HG03196 (cell line): Measurements from ENCODE around the gene MYOD1.
A peak's percentile ranks its signal among the peaks of the same experiment; 100 is the strongest.

Experiments
- ATAC-seq: cut with Tn5 transposase; IDR thresholded peaks from one replicate; pipeline ENCODE4 v1.9.1; 2021; ENCODE audit not compliant: unreplicated experiment

The MYOD1 gene

DNA sequence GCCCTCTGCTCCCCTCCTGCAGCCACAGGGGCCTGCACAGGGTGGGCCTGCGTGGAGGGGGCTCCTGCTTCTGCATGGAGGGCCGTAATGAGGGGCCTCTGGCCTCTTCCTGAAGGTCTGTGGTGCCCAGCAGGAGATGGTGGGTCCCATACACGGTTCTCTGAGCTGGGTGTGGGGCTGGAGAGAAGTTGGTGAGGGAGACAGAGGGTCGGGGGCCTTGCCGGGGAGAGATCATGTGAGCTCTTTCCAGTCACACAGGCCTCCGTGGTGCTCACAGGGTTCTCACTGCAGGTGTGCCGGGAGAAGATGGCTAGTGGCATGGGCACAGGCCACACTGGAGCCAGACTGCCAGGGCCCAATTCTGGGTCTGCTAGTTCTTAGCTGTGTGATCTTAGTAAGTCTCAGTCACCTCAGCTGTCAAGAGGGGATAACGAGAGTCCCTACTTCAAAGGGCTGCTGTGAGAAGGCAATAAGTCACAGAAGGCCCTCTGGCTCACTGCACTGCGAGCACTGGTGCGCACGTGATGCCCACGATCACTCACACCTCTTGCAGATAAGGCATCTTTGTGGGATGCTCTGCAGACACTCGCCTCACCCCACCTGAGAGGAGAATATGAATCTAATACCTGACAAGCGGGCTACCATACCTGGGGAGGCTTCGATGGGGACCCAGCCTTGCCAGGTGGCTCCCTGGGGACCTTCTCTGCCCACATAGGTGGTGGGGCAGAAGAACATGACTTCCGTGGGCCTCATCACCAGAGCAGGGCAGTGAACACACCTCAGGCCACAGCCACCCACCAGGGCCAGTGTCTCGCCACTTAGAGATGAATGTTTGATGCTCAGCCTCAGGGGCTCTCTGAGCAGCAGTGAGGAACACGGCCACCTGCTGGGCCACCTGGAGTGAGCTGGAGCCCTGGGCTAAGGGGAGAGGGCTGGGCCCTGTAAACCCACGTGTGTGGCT lies 29.7 kb downstream of the MYOD1 start:
- no peak for ATAC-seq

DNA sequence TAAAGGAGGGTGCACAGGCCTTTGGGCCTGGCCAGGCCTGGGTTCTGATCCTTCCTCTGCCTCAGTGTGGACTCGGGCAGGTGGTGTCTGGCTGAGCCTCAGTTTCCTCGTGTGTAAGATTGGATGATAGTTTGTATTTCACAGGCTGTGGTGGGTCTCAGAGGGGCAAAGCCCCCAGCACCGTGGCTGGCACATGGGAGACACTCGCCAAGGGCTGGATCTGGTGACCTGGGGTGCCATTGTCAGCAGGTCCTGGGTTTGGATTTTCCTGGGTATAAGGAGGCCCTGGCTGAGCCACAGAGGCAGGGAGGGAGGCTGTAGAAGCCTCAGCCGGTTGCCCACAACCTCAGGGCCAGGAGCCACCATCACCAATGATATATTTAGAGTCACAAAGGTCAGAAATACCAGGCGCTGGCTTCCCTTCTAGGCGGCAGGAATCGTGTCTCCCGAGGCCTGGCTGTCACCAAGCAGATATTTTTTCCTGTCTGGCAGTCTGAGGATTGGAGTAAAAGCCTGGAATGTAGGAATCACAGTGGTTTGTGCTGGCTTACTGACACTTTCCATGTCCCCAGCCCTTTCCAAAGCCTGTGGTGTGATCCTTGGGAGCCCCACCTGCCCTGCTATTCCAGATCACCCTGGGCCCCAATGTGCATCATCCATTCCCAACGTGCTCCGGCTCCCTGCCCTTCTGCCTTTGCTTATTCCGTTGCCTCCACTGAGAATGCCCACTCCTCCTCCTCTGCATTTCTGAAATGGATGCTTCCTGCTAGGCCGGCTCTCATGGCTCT lies 30.8 kb downstream of the MYOD1 start:
- ATAC-seq = no peak

DNA sequence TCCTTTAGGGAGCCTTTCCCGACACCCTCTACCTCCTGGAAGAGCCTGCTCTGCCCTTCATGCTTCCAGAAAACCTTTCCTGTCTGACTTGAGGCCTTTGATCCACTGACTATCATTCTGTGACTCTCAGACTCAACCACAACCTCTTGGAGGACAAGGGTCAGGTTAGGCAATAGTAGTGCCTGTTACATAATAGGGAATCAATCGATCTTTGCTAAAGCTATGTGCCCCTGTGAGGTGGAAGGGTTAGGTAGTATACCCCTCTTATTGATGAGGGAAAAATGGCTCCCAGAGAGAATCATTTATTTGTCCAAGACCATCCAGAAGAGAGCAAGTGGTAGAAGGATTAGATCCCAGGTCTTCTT lies 31.4 kb downstream of the MYOD1 start:
- ATAC-seq = no peak

DNA sequence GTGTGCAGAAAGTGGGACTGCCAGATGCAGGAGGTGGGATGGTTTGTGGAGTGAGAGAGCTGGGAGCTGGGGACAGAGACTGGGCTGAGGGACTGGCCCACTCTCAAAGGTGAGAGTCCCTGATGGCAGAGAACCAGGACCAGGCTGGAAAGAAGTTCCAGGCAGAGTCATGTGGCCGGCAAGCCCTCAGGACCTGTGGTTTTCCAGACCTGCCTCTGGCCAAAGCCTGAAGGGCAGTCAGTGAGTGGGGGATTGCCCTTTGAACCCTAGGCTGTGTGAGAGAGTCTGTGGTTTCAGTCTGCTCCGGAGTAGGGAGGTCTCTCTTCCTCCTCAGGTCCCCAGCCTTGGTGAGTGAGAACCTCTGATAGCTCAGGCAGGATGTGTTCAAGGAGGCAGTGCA lies 32.2 kb downstream of the MYOD1 start:
- no peak for ATAC-seq

DNA sequence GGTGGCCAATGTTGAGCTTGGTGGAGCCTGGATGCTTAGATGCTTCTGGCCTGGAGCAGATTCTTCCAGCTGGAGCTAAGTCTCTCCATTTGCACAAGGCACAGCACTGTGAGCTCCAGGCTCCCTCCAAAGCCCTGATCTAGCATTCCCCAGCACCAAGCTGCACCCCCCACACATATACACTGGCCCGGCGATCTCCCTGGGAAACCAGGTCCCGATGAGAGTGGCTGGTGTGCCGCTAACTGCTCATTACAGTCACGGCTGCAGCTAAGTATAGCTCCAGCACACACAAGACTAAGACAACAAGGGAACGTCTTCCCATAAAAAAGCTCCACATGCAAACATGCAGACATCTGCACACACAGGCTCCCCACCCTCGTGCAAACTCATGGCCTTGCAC lies 32.8 kb downstream of the MYOD1 start:
- no peak for ATAC-seq

DNA sequence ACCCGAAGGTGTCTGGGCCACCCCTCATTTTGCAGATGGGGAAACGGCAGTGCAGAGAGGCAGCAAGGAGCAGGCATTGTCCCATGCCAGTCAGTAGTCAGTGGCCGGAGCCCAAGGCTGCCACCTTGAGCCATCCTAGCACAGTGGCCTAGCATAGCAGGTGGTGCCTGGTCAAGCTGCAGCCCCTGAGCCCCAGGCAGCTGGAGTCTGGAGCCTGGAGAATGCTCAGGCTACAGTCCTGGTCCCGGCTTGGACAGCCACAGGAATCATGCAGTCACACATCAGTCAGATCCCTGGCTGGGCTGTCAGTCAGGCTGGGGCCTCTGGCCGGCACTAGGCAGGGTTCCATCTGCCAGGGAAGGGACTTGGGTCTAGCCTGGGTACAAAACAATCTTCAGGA lies 33.8 kb downstream of the MYOD1 start:
- ATAC-seq = no peak

DNA sequence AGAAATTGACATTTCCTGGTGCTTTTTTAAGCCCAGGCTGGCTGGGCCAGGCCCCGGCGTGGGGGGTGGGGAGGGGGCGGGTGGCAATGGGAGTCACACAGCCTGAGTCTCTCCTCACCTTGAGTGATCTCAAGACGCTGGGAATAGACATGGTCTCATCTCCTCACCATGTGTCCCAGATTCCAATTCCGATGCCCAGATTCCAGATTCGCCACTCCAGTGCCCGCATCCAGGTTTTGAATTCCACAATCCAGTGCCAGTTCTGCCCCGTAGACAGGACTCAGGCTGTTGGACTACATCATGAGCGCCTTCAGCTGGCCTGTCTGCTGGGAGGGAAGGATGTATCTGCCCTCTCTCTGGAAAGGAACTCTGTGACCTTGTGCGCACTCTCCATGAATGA lies 34.3 kb downstream of the MYOD1 start:
- ATAC-seq = no peak

DNA sequence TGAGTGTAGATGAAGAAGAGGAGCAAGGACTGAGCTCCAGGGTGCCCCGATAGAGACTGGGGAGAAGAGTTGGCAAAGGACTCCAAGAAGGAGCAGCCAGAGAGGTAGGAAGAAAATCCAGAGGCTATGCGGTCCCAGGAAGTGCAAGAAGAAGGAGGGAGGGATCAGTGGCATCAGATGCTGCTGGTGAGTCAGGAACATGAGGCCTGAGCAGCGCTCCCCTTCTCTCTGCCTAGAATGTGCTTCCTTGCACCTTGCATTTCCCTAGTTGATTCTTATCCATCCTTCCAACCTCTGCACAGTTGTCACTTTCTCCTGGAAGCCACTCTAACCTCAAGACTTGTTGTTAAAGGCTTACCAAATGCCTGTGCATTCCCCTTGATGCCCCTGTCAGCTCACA lies 36.5 kb downstream of the MYOD1 start:
- no peak for ATAC-seq

DNA sequence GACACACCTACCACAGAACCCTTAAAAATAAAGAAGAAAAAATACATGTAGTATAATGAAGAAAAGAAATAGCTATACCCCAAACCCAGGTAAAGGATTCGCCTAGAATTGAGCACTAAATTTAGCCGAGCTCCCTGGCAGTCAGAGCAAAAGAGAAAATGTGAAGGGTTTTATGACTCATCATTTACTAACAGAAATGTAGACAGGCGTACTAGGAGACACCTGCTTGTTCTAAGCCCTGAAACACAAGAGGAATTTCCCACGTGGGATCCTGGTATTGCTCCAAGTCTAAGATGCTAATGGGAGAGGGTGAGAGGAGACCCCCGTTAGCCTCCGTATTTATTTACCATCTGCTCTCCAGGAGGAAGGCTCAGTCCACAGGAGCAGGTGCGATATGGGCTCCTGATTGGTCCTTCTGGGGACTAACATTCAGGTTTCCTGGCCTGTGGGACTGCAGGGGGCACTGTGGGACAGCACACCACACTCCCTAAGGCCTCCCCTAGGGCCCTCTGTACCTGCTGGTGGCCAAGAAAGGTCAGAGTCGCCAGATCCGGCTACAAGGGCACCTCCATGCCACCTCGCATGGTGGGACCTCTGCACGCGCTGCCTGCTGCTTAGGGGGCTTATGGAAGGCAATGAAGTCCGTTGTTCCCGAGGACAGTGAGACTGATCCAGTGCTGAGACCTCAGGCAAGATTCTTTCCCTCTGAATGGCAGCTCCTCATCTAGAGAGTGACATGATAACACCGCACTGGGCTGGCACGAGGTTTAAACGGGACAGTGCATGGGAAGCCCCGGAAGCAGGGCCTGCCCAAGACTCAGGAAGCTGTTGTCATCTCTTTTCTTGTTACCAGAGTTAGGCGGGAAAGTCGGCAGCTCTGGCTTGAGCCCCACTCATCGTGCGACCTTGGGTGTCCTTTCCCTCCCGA lies 41.0 kb downstream of the MYOD1 start:
- peak; percentile 55 for ATAC-seq

DNA sequence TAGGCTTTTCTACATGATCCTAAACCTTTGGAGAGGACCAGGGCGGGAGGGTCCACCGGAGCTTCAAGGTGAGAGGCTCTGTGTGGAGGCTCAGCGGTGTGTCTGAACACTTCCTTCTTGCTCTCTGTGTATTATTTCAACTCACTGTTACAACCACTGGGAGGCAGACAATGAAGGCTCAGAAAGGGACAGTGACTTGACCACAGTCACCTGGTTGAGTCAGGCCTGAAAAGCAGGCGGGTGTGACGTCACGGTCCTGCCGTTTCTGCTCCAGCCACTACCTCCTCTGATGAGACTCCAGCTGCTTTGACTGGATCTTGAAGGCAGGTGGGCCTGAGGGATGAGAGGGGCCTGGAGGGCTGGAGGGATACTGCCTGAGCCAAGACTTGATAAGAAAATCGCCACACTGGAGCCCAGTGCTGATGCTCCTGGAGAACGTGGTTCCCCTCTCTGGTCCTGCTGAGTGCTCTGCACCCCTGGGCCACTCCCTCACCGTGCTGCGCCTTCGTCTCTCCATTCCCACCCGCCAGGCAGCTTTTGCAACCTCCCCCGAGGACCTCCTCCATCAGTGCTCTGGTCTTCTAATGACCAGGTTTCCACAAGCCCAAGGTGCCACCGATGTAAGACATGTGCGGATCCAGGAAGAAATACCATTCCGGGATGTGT lies 43.1 kb downstream of the MYOD1 start:
- ATAC-seq = no peak

DNA sequence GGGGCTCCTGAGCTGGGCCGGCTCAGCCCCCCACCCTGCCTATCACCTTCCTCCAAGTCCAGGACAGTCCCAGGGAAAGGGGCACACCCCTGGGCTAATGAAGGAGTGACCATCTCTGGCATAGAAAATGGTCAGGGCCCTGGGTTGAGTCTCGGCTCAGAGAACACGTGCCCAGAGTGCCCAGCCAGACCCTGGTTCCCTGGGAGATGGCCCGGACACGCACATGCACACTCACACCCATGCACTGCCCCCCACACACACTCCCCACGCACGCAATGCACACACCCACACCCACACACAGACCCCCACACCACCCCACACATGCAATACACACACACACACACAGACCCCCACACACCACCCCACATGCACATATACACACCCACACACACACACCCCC lies 43.9 kb downstream of the MYOD1 start:
- no peak for ATAC-seq

DNA sequence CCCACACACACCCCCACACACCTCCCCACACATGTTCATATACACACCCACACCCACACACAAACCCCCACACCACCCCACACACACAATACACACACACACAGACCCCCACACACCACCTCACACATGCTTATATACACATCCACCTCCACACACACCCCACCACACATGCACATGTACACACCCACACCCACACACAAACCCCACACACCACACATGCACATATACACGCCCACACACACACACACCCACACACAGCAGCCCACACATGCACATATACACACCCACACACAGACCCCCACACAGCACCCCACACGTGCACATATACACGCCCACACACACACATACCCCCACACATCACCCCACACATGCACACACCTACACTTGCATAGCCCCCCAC lies 44.3 kb downstream of the MYOD1 start:
- ATAC-seq = no peak

DNA sequence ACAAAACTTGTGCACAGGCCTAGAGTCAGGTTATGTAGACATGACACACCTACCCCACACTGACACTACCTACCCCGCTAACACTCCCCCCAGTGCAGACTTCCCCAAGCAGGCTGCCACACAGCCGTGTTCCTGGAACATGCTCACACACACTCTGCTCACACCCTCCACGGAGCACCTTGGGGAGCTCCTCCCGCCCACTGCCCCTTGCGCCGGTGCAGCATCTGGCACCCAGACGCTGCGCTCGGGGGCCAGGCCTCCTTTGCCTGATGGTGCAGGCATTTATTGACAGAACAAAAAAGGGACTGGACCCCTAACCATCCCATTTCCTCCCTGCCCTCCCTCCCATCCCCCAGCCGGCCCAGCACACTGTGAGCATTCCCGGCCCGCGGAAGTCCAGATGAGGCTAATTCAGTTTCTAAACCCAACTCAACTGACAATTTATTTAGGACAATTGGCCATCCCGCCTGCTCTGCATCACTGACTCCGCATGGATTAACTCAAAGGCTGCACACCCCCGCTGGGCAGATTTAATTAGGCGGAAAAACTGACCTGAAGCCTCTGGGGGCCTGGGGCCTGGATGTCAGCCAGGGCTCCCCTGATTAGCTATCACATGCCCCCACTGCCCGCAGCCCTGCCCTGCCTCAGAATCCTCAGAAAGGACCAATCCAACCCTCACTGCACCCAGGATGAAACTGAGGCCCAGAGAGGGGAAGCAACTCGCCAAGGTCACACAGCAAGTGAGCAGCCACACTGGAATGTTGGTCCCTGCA lies 45.3 kb downstream of the MYOD1 start:
- ATAC-seq = no peak

DNA sequence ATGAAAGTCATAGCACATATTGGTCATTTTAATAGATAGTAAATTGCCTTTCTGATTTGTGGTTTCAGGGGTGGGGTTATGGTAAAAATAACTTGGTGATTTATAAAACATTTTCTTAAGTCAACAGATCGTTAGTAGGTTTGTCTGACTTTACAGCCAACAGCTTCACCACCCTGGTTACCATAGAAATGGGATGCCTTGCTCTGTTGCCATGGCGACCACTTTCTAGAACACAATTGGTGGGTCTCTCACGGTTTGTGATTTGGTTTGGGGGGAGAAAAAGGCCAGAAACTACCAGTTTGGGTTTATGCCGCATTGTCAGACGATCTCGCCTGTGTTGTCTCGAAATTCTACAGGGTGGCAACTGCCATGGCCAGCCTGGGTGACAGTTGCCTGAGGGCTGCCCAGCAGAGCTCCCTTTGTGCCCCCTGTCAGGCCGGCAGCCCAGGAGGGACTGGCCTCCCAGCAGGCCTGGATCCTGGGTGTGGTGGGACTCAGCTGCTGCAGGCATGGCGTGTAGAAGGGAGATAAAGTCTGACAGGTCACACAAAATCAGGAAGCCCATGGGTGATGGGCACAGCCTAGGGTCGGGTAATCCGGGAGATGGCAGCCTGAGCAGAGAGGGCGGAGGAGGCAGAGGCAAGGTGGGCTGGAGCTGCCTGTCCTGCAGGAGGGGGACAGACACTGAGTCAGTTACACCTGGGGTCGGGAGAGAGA lies 46.1 kb downstream of the MYOD1 start:
- no peak for ATAC-seq

DNA sequence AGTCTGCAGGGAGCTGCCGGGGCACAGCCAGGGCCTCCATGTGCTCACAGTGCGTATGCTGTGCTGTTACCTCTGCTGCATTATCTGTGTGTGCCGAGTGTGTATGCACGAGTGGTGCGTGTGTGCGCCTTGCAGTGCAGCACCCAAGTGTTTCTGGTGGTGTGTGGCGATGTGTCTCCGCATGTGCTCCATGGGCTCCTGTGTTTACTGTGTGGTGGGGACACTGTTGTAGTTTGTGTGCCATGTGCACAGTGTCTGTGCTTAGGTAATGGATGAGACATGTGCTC lies 46.6 kb downstream of the MYOD1 start:
- ATAC-seq = no peak

DNA sequence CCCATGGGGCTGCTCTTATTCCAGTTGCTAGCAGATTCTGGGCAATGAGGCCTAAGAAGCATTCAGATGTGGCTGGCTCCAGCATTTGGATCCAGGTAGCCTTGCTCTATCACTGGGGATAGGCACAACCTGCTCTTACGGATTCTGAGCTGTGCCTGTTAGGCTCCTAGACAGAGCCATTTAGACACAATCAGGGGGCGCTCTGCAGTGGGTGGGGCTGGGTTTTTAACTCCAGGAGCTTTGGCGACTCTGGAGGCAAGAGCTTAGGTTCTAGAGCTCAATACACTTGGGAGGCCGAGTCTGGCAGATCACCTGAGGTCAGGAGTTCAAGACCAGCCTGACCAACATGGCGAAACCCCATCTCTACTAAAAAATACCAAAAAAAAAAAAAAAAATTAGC lies 47.2 kb downstream of the MYOD1 start:
- ATAC-seq = no peak

DNA sequence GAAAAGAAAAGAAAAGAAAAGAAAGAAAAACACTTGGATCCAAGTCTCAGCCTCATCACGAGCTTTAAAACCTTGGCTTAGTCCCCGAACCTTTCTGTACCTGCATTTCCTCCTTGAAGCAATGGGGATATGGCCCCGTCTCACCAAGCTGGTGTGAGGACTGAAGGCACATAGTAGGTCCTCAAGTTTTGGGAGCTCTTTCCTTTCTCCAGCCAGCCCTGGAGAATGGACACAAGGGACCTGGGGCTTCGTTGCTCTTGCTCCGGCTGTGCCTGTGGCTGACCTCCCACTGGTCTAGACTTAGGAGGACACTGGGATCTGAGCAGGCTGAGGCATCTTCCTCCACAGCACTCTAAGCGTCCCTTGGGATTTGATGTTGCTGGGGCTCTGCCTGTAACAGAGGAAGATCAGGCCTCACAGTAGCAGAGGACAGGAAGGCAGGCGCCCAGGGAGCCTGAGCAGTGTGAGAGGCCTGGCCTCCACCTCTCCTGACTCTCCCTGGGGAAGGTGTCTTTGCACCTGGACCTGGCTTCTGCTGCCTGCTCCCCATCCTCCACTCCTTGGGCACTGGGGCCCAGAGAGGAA lies 48.0 kb downstream of the MYOD1 start:
- no peak for ATAC-seq

DNA sequence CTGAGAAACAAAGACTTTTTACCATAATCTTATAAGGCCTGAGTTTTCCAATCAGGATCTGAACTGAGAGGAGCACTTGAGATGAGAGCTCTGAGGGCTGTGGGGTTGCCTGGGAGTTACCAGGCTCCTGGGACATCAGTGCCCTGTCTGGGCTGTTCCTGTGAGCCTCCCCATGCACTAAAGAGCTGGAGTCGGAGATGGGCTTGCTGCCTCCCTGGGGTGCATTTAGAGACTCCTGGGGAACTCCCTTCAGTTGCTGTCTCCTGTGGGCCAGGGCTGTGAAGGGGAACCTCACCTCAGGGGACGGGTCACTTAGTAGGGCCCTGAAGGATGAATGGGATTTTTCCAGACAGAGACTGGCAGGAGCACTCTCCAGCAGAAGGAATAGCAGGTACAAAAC lies 48.5 kb downstream of the MYOD1 start:
- ATAC-seq = no peak

DNA sequence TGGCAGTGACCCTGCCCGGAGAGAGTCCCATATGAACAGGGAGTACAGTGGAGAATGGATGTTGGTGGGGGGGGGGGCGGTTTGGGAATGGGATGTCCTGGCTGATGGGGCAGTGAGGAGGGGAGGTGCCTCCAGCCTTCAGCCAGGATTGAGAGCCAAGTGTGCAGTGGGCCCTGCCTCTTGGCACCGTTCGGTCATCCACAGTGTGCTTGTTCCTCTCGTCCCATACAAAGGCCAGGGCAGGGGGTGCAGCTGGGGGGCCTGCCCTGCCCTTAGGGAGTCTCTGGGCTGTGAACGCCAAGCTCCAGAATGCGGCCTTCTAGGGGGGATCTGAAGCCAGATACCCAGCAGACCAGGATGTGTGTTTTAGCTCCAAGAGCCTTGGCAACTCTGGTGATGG lies 49.2 kb downstream of the MYOD1 start:
- ATAC-seq = no peak
